HUES6 (cell line): ENCODE data around the gene TET3.
"Not testable (repeated sequence)": the region's sequence is repeated elsewhere in the genome, so short reads cannot be mapped to it uniquely, and the experiment has no call there.

Source experiments
- H3K27ac ChIP-seq: 2 replicates; pipeline ENCODE4 v1.7.0; 2013; ENCODE audit warnings: low read depth, mild to moderate bottlenecking, low read length, inconsistent platforms
- H3K27me3 ChIP-seq: 2 replicates; pipeline ENCODE4 v1.6.1; 2013; ENCODE audit warnings: low read length; ENCODE audit not compliant: control insufficient read depth, insufficient read depth
- H3K36me3 ChIP-seq: 2 replicates; pipeline ENCODE4 v1.6.1; 2013; ENCODE audit warnings: low read length; ENCODE audit not compliant: control insufficient read depth, insufficient read depth
- H3K4me1 ChIP-seq: 2 replicates; pipeline ENCODE4 v1.6.1; 2013; ENCODE audit warnings: low read length; ENCODE audit not compliant: control insufficient read depth, insufficient read depth
- H3K4me3 ChIP-seq: 2 replicates; pipeline ENCODE4 v1.5.1; 2013; ENCODE audit warnings: low read depth, low read length
- H3K9ac ChIP-seq: one replicate; pipeline ENCODE4 v1.6.1; 2013; ENCODE audit warnings: mild to moderate bottlenecking, low read length
- H3K9me3 ChIP-seq: 2 replicates; pipeline ENCODE4 v1.6.1; 2013; ENCODE audit warnings: low read depth, low read length; ENCODE audit not compliant: control insufficient read depth, insufficient read depth

TET3 gene

GRCh38 chr2:73984203-73984921 is at the start of gene TET3:
TET3 (plus strand) TSS chr2:73984910; CDS start chr2:73986404, 1,494 bp downstream.
- peak within 1 kb of the TSS; percentile 69 for H3K4me3 ChIP-seq
- no peak within 1 kb of the TSS; the same call in 1 of the 2 replicates for H3K27ac ChIP-seq
- no peaks in the 10 kb centered on the region for H3K36me3 ChIP-seq
- peaks cover 49% of the 10 kb centered on the region for H3K4me1 ChIP-seq
- H3K9ac ChIP-seq, result peak within 1 kb of the TSS; percentile 76
- H3K9me3 ChIP-seq, result no peaks in the 10 kb centered on the region
- peaks cover 68% of the 10 kb centered on the region for H3K27me3 ChIP-seq

DNA sequence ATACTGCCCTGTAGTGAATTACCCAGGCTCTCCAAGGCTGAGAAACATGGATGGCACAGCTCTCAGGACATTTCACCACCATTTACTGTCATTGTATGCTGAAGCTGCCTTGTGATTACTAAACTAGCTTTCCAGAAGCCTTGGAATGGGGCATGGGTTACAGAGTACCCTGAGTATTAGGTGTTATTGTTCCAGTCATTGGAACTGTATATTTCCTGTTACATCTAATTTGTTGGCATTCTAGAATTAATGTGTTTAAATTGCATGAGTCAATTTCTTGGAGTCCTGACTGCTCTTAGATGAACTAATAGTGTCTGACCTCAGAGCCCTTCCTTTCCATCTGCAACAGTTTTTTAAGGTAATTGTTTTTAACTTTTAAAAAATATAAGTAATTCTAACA is 49.1 kb upstream of the TET3 start:
- Histone ChIP-seq H3K9me3 (no peaks in the 10 kb centered on the region), H3K4me3 (no peak overlapping the region), H3K27me3 (no peaks in the 10 kb centered on the region), H3K4me1 (no peaks in the 10 kb centered on the region), H3K36me3 (peaks cover 49% of the 10 kb centered on the region), H3K9ac (no peak overlapping the region), H3K27ac (no peak overlapping the region)

DNA sequence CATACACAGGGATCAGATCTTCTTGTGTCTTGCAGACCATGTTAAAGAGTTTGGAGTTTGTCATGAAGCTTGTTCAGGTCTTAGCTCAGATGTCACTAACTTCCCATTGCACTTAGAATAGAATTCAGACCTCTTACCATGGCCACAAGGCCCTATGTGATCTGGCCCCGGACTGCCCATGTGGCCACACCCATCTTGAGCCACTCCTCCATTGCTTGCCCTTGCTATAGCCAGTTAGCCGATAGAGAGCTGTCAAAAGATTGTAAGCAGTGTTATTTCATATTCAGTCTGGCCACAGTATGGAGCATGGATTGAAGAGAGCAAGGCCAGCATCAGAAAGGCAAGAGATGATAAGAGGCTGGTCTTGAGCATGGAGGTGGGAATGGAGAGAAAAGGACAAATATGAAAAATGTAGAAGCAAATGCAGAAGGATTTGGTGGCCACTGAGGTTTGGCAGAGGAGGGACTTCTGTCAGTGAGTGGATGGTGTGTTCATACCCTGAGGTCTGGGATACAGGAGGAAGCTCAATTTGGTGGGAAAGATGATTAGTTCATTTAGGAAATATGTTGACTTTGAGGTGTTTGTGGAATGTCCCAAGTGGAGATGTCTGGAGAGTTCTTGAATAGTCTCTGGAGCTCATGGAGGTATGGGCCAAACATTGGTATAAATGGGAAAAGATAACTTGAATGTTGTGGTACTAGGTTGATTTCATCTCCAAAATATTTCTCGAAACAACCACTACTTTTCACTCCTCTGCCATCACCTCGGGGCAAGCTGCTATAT is 47.4 kb upstream of the TET3 start:
- peaks cover 48% of the 10 kb centered on the region for H3K36me3 ChIP-seq
- H3K4me1 ChIP-seq, result no peaks in the 10 kb centered on the region
- no peaks in the 10 kb centered on the region for H3K27me3 ChIP-seq
- no peak overlapping the region for H3K9ac ChIP-seq
- no peaks in the 10 kb centered on the region for H3K9me3 ChIP-seq
- H3K27ac ChIP-seq, result no peak overlapping the region
- no peak overlapping the region for H3K4me3 ChIP-seq

GRCh38 chr2:73937899-73938298 is 46.8 kb upstream of the TET3 start:
- Histone ChIP-seq H3K4me3 (no peak overlapping the region), H3K9ac (no peak overlapping the region), H3K9me3 (no peaks in the 10 kb centered on the region), H3K4me1 (no peaks in the 10 kb centered on the region), H3K27ac (no peak overlapping the region), H3K27me3 (no peaks in the 10 kb centered on the region), H3K36me3 (peaks cover 42% of the 10 kb centered on the region)

GRCh38 chr2:73938718-73939352 is 45.9 kb upstream of the TET3 start:
- Histone ChIP-seq H3K27me3 (no peaks in the 10 kb centered on the region), H3K9me3 (no peaks in the 10 kb centered on the region), H3K4me1 (no peaks in the 10 kb centered on the region), H3K27ac (no peak overlapping the region), H3K9ac (no peak overlapping the region), H3K36me3 (peaks cover 42% of the 10 kb centered on the region), H3K4me3 (no peak overlapping the region)

- Histone ChIP-seq H3K9me3 (no peaks in the 10 kb centered on the region), H3K9ac (no peak overlapping the region), H3K36me3 (peaks cover 45% of the 10 kb centered on the region), H3K4me3 (no peak overlapping the region), H3K4me1 (no peaks in the 10 kb centered on the region), H3K27me3 (no peaks in the 10 kb centered on the region), H3K27ac (no peak overlapping the region)
Measured at GRCh38 chr2:73939419-73939818, 45.3 kb upstream of the TET3 start.

- peaks cover 50% of the 10 kb centered on the region for H3K36me3 ChIP-seq
- H3K4me1 ChIP-seq, H3K27me3 ChIP-seq, H3K9me3 ChIP-seq, H3K9ac ChIP-seq, H3K27ac ChIP-seq, H3K4me3 ChIP-seq: not testable (repeated sequence)
Measured at GRCh38 chr2:73940066-73940465, 44.6 kb upstream of the TET3 start.

- no peaks in the 10 kb centered on the region for H3K9me3 ChIP-seq
Measured at GRCh38 chr2:73942664-73943063, 42.0 kb upstream of the TET3 start.

GRCh38 chr2:73944714-73945113 is 40.0 kb upstream of the TET3 start:
- H3K27me3 ChIP-seq, result no peaks in the 10 kb centered on the region
- peaks cover 64% of the 10 kb centered on the region for H3K36me3 ChIP-seq
- H3K9me3 ChIP-seq, result no peaks in the 10 kb centered on the region
- no peak overlapping the region for H3K4me3 ChIP-seq
- no peak overlapping the region for H3K27ac ChIP-seq
- no peak overlapping the region for H3K9ac ChIP-seq
- no peaks in the 10 kb centered on the region for H3K4me1 ChIP-seq

More at GRCh38 chr2:73942664-73943063, 42.0 kb upstream of the TET3 start:
- no peaks in the 10 kb centered on the region for H3K4me1 ChIP-seq
- H3K4me3 ChIP-seq, result no peak overlapping the region
- H3K27me3 ChIP-seq, result no peaks in the 10 kb centered on the region
- H3K36me3 ChIP-seq, result peaks cover 55% of the 10 kb centered on the region
- H3K27ac ChIP-seq, result no peak overlapping the region
- H3K9ac ChIP-seq, result no peak overlapping the region

- Histone ChIP-seq H3K9me3 (no peaks in the 10 kb centered on the region), H3K27me3 (no peaks in the 10 kb centered on the region), H3K36me3 (peaks cover 72% of the 10 kb centered on the region), H3K9ac (no peak overlapping the region), H3K4me1 (no peaks in the 10 kb centered on the region), H3K27ac (no peak overlapping the region), H3K4me3 (no peak overlapping the region)
Measured at GRCh38 chr2:73946215-73946614, 38.5 kb upstream of the TET3 start.

GRCh38 chr2:73946666-73947065 is 38.0 kb upstream of the TET3 start:
- H3K27me3 ChIP-seq, result no peaks in the 10 kb centered on the region
- peaks cover 76% of the 10 kb centered on the region for H3K36me3 ChIP-seq
- no peaks in the 10 kb centered on the region for H3K4me1 ChIP-seq
- H3K4me3 ChIP-seq, result no peak overlapping the region
- H3K9me3 ChIP-seq, result no peaks in the 10 kb centered on the region
- no peak overlapping the region for H3K9ac ChIP-seq
- H3K27ac ChIP-seq, result no peak overlapping the region
